H7 (cell line): ENCODE data around the gene CMTM4. TPM values are rescaled to one million over a fixed set of nuclear protein-coding genes. Genes with fewer than 3 reads are reported as not detected.
A peak's percentile ranks its signal among the peaks of the same experiment; 100 is the strongest.
"Not testable (repeated sequence)": the region's sequence is repeated elsewhere in the genome, so short reads cannot be mapped to it uniquely, and the experiment has no call there.

Source experiments
- DNase-seq: peaks from one replicate; pipeline ENCODE4 v3.0.0; 2012
- H3K27me3 ChIP-seq: 2 replicates; pipeline ENCODE4 v1.6.0; 2011; ENCODE audit warnings: mild to moderate bottlenecking, low read length; ENCODE audit not compliant: control insufficient read depth, insufficient read depth
- H3K36me3 ChIP-seq: replicated peaks from 2 replicates; pipeline ENCODE4 v1.5.1; 2011; ENCODE audit warnings: low read length; ENCODE audit not compliant: control insufficient read depth, insufficient read depth
- H3K4me3 ChIP-seq: 2 replicates; pipeline ENCODE4 v1.5.1; 2011; ENCODE audit warnings: low read depth, mild to moderate bottlenecking, control low read depth, low read length, moderate library complexity; ENCODE audit not compliant: insufficient read depth
- total RNA-seq: library from RNA; depleted of rRNA; stranded (reverse); fragments of >200 nt; shearing (Covaris generic); gene quantifications from 2 replicates; pipeline ENCODE4 v1.2.3, GENCODE V29; 2014

CMTM4 gene
- total RNA-seq, 1 experiment from 2014 or later, result 23.2 TPM

DNA sequence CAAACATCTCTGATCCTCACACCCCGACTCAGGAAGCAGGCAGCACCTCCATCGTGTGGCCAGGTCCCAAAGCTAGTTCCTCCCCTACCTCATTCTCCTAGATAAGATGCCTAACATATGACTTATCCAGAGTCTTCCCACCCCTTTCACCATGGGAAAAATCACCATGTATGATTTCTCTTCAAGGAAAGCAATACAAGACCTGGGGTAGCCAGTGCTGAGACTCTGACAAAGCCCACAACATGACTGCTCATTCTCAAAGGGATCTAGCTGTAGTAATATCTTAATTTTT lies 45.1 kb downstream of the CMTM4 start:
- no peak overlapping the region for H3K4me3 ChIP-seq
- no peaks in the 10 kb centered on the region for H3K36me3 ChIP-seq
- no peak for DNase-seq
- no peaks in the 10 kb centered on the region for H3K27me3 ChIP-seq

DNA sequence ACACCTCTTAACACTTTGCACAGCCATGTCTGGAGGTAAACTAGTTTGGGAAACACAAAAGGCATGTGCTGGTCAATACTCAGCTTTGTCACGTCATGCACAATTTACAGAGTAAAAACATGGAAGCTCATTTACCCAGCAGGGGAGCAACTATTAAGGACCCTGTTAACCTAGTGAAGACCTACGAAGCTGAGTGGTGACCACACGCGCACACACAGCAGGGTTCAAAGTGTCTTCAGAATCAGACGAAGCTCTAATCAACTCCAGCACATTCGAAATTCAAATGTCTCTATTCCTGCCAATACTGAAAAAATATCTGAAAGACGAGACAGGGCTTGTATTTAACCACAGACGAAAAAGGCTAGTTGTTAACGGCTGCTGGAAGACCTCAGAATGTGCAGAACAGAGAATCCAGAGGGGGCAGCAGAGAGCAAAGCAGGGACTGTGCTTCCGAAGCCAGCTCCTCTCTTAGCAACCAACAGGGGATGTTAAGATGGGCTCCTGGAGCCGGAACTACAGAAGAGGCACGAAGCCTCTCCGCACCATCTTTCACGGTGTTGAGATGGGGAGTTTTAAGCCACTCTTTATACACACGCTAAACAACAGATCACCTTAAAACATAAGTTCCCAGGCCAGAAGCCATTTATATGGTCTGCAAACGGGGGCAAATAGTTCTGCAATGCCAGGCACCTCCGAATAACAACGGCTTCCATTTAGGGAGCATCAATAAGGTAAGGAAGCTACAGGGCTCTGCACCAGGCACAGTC lies 45.7 kb downstream of the CMTM4 start:
- DNase-seq, result peak; percentile 81
- Histone ChIP-seq H3K27me3 (no peaks in the 10 kb centered on the region), H3K4me3 (no peak overlapping the region), H3K36me3 (no peaks in the 10 kb centered on the region)

DNA sequence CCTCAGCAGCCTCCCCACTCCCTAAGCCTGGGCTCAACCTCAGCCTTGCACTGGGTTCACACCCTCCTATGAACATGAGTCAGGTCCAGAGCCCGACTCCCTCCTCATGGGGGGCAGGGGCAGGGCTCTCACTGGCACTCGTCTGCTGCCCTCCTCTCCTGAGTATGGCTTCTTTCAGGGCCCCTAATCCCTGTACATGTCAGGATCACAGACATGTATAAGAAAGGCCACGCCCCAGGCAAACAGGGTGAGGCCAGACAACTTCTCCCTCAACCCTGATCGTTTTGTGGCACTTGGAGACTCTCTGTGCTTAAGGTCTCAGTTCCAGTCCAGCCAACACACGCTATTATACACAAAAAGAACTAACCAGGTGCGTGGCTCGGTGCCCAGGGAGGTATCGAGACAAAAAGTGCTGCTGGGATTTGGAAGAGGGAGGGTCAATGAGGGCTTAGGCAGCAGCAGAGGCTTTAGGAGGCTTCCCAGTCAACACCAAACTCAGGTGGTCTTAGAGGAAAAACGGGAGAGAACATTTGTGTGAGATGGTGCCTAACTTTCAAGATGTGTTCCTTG lies 46.8 kb downstream of the CMTM4 start:
- no peak overlapping the region for H3K4me3 ChIP-seq
- no peak for DNase-seq
- H3K36me3 ChIP-seq, result no peaks in the 10 kb centered on the region
- no peaks in the 10 kb centered on the region for H3K27me3 ChIP-seq

DNA sequence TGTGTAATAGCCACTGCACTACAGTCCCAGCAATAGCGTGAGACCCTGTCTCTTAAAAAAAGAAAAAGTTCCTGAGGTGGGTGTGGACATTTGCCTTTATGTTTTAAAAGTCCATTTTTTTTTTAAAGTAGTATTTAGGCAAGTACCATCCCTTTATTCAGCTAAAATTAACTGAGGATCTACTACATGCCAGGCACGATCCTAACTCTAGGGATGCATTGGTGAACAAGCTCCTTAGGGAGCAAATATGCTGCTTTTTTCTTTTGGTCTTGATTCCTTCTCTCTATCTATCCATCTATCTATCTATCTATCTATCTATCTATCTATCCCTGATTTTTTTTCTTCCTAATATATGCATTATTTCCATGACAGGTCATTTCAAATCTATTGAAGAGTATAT lies 47.4 kb downstream of the CMTM4 start:
- Histone ChIP-seq H3K4me3 (no peak overlapping the region), H3K36me3 (no peaks in the 10 kb centered on the region), H3K27me3 (no peaks in the 10 kb centered on the region)
- DNase-seq, result no peak

GRCh38 chr16:66647866-66648265 lies 48.7 kb downstream of the CMTM4 start:
- DNase-seq, result no peak
- H3K36me3 ChIP-seq, result no peaks in the 10 kb centered on the region
- no peak overlapping the region for H3K4me3 ChIP-seq
- no peaks in the 10 kb centered on the region for H3K27me3 ChIP-seq

DNA sequence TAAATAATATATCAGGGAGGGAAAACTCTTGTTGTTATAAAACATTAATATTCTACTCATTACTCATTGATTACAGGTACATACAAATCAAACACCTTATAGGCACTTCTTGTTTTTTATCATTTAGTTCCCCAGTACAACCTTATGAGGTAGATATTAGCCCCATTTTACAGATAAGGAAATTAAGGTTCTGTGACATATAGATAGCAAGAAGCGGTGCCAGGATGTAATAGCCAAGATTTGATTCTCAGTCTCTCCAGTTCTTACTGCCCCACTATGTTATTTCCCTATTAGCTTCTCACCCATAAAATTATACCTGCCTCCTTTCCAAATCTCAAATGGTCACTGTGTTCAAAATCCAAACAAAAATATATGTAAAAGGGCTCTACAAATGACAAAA lies 55.2 kb downstream of the CMTM4 start:
- Histone ChIP-seq H3K36me3 (no peaks in the 10 kb centered on the region), H3K27me3 (no peaks in the 10 kb centered on the region), H3K4me3 (no peak overlapping the region)
- DNase-seq, result no peak

- DNase-seq, result no peak
- Histone ChIP-seq H3K36me3 (no peaks in the 10 kb centered on the region; the same call in 1 of the 2 replicates), H3K27me3 (no peaks in the 10 kb centered on the region), H3K4me3 (no peak overlapping the region)
These were observed 55.7 kb downstream of the CMTM4 start for GRCh38 chr16:66640724-66641314.

DNA sequence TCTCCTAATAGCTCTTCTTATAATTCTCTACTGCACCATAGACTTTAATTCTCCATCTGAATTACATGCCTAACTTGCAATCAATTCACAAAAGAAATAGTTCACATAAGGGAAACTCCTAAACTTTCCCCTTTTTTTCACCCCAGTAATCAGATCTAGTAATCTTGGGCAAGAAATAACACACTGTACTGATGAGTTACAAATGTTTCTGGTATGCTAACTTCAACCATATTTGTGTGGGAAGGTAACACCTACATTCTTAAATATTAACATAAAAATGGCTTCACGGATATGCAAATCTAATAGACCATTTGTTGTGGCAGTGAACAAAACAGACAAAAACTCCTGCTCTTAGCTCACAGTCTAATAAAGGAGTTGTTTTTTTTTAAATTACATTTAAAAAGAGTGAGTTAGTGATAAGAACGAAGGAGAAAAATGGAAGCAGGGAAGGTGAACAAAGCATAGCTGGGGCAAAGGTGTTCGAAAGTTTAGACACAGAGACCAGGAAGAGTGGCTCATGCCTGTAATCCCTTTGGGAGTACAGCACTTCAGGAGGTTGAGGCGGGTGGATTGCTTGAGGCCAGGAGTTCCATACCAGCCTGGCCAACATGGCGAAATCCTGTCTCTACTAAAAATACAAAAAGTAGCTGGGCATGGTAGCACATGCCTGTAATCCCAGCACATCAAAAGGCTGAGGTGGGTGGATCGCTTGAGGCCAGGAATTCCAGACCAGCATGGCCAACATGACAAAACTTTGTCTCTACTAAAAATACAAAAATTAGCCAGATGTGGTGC lies 57.3 kb downstream of the CMTM4 start:
- Histone ChIP-seq H3K4me3 (no peak overlapping the region), H3K36me3 (peaks cover 3% of the 10 kb centered on the region), H3K27me3 (no peaks in the 10 kb centered on the region)
- no peak for DNase-seq

GRCh38 chr16:66637806-66638205 lies 58.7 kb downstream of the CMTM4 start:
- no peak for DNase-seq
- Histone ChIP-seq H3K27me3 (no peaks in the 10 kb centered on the region), H3K36me3 (peaks cover 3% of the 10 kb centered on the region), H3K4me3 (no peak overlapping the region)

GRCh38 chr16:66636199-66636598 lies 60.3 kb downstream of the CMTM4 start:
- Histone ChIP-seq H3K27me3 (no peaks in the 10 kb centered on the region), H3K4me3 (no peak overlapping the region), H3K36me3 (peaks cover 3% of the 10 kb centered on the region)
- DNase-seq, result no peak

DNA sequence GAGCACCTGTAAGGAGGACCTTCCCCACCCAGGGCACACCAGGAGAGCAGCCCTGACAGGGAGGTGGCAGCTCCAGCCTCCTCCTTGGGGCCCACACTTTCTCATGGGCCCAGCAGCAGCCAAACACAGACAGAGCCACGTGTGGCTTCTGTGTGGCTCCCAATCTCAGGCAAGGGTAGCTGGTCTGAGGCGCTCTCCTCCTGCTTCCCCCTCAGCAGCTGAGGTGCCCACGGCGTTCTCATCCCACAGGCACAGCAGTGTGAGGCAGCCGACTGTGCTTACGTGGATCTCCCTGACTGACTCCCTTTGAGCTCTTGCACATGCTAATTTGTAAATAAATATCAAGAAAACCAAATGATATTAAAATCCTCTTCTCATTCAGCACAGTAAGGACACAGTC lies 61.1 kb downstream of the CMTM4 start:
- no peak for DNase-seq
- H3K27me3 ChIP-seq, result no peaks in the 10 kb centered on the region
- peaks cover 3% of the 10 kb centered on the region for H3K36me3 ChIP-seq
- no peak overlapping the region for H3K4me3 ChIP-seq

DNA sequence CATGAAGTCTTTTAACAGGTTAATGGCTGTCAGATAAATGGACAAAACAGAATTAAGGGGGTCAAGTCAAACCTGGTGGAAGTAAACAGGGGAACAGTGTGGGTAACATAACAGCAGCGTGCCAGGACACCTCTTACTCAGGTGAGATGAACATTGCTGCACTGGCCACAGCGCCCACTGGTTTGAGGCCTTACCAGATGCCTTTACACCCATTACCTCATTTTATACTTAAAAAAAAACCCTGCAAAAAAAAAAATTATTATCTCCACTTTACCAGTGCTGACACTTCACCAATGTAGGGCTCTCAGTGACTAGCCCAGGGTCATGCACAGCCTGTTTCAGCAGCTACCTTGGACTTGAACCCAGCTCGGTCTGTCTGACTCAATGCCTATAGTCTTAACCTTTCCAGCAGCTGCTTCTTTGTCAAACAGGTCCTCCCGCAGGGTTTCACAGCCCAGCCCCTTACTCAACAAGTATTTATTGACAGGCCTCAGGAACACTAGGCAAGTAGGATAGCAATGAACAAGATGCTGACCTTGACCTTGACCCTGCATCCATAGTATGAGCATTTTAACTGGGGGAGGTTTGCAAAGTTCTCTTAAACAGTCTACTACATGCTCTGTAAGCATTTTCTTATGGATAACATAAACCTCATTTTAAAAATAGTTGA lies 61.9 kb downstream of the CMTM4 start:
- Histone ChIP-seq H3K4me3 (no peak overlapping the region), H3K27me3 (no peaks in the 10 kb centered on the region), H3K36me3 (peaks cover 3% of the 10 kb centered on the region)
- no peak for DNase-seq

- H3K36me3 ChIP-seq, H3K27me3 ChIP-seq, H3K4me3 ChIP-seq, DNase-seq: not testable (repeated sequence)
These were observed 65.0 kb downstream of the CMTM4 start for GRCh38 chr16:66631558-66631957.

DNA sequence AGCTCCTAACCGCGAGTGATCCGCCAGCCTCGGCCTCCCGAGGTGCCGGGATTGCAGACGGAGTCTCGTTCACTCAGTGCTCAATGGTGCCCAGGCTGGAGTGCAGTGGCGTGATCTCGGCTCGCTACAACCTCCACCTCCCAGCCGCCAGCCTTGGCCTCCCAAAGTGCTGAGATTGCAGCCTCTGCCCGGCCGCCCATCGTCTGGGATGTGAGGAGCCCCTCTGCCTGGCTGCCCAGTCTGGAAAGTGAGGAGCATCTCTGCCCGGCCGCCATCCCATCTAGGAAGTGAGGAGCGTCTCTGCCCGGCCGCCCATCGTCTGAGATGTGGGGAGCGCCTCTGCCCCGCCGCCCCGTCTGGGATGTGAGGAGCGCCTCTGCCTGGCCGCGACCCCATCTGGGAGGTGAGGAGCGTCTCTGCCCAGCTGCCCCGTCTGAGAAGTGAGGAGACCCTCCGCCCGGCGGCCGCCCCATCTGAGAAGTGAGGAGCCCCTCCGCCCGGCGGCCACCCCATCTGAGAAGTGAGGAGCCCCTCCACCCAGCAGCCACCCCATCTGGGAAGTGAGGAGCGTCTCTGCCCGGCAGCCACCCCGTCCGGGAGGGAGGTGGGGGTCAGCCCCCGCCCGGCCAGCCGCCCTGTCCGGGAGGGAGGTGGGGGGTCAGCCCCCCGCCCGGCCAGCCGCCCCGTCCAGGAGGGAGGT lies 65.8 kb downstream of the CMTM4 start:
- not testable (repeated sequence) for H3K4me3 ChIP-seq, DNase-seq, H3K36me3 ChIP-seq, H3K27me3 ChIP-seq
